NCI-H146 treated with DMSO at 0.1 percent for 48 hours (cell line): Measurements from ENCODE around the gene PIANP.
A peak's percentile ranks its signal among the peaks of the same experiment; 100 is the strongest.
"Not testable (repeated sequence)": the region's sequence is repeated elsewhere in the genome, so short reads cannot be mapped to it uniquely, and the experiment has no call there.

Source experiments
- DNase-seq: peaks from one replicate; lab custom pipeline; 2025; ENCODE audit not compliant: unreplicated experiment; lab: John Stamatoyannopoulos, UW

The PIANP gene

GRCh38 chr12:6708351-6708750, 7.7 kb upstream of the PIANP start:
- not testable (repeated sequence) for DNase-seq

- peak; percentile 93 for DNase-seq
Measured at GRCh38 chr12:6703631-6704030, 3.0 kb upstream of the PIANP start.

GRCh38 chr12:6701078-6701768, 608 bp upstream of the PIANP start:
- no peak for DNase-seq

- DNase-seq, result peak; percentile 32
Measured at GRCh38 chr12:6699989-6700645, 498 bp downstream of the PIANP start.

GRCh38 chr12:6699259-6699988, 1.2 kb downstream of the PIANP start:
- DNase-seq, result no peak

GRCh38 chr12:6698352-6699046, 2.1 kb downstream of the PIANP start:
- no peak for DNase-seq

GRCh38 chr12:6697584-6698351, 2.8 kb downstream of the PIANP start:
- DNase-seq, result no peak

GRCh38 chr12:6696690-6697583, 3.7 kb downstream of the PIANP start:
- DNase-seq, result no peak

GRCh38 chr12:6695313-6696045, 5.1 kb downstream of the PIANP start:
- no peak for DNase-seq

- DNase-seq, result no peak
Measured at GRCh38 chr12:6694701-6695100, 5.9 kb downstream of the PIANP start.

- DNase-seq, result no peak
Measured at GRCh38 chr12:6693832-6694355, 6.7 kb downstream of the PIANP start.

- DNase-seq, result no peak
Measured at GRCh38 chr12:6692888-6693287, 7.7 kb downstream of the PIANP start.

GRCh38 chr12:6691473-6691872, 9.1 kb downstream of the PIANP start:
- no peak for DNase-seq

GRCh38 chr12:6688999-6689882, 11.4 kb downstream of the PIANP start, which contains the start of gene ZNF384:
Gene ZNF384 (minus strand): TSS chr12:6689375. CDS start chr12:6679520, 9,855 bp downstream.
- DNase-seq, result peak; percentile 100

- DNase-seq, result no peak
Measured at GRCh38 chr12:6688543-6688998, 12.0 kb downstream of the PIANP start.

GRCh38 chr12:6685814-6686213, 14.8 kb downstream of the PIANP start:
- no peak for DNase-seq

- DNase-seq, result peak; percentile 65
Measured at GRCh38 chr12:6684609-6685008, 16.0 kb downstream of the PIANP start.

GRCh38 chr12:6676962-6677361, 23.7 kb downstream of the PIANP start:
- DNase-seq, result no peak
